ENCODE measurements around the gene RXRA. TPM values are rescaled to one million over a fixed set of nuclear protein-coding genes. Genes with fewer than 3 reads are reported as not detected.
A peak's percentile ranks its signal among the peaks of the same experiment; 100 is the strongest.

Gene RXRA
- total and polyA plus RNA-seq, 2 donors (not counting 1 experiment from before 2014, with no cell fraction given), result 2.6 to 6.8 TPM

DNA sequence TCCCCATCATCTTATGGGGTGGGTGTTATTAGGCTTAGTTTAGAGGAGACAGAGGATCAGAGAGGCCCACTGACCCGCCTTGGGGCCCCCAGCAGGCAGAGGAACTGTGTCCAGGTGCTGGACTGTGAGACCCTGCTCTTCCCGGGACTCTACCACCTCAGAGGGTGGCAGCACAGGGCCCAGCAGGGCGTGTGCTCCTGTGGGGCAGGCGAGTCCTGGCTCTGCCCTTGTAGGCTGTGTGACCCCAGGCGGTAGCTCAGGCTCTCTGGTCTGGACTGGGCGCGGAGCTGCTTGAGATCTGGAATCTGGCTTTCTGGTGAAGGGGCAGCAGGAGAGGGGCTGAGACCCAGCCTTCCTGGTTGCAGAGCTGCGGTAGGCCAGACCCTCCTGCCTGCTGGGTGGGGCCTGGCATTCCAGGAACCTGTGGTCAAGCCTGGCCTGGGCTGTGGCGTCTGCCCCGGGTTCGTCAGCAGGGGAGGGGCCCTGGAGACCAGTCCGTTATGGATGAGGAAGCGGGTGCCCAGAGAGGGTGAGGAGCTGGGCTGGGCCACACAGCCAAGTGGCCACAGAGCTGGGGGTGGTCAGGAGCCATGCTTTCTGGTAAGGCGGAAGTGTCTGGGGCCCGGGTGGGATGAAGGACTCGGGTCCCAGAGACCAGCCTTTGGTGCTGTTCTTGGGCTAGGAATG is 46.5 kb downstream of the RXRA start:
- WGBS (ENCODE audit: insufficient coverage), result 80% methylated on average over 13 of the region's 16 CpGs
- no peaks in the 10 kb centered on the region for H3K27me3 Mint-ChIP-seq
- CTCF ChIA-PET, result no interaction called here

DNA sequence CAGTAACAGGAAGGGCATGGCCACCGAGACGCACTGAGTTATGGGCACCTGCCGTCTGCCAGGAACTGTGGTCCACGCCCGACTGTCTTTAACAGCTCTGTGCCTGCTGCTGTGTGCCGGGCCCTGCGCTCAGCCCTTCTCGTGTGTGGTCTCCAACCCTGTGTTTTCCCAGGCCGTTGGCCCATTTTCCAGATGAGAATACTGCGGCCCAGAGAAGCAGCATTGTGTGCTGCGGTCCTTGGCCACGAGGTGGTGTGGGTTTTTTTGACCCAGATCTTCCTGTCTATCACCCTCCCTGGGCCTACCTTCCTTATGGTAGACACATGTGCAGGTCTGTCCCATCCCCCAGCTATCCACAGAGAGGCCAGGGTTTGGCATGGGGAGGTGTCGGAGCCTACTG is 47.0 kb downstream of the RXRA start:
- Histone ChIP-seq H3K27ac (ENCODE audit: low read length in 2 of 2) (no peak overlapping the region), H4K20me1 (ENCODE audit: control insufficient read depth, insufficient read depth, low read length, poor library complexity, severe bottlenecking) (peaks cover 14% of the 10 kb centered on the region), H3K79me2 (ENCODE audit: control insufficient read depth, insufficient read depth, low read length) (peaks cover 9% of the 10 kb centered on the region), H3K27me3 (replicated peaks in 1 of 4; ENCODE audit: control extremely low read depth in 1 of 4, control insufficient read depth in 3 of 4, insufficient read depth in 4 of 4, low read length in 3 of 4) (no peaks in the 10 kb centered on the region), H3K9ac (ENCODE audit: low read length) (no peak overlapping the region), H3K9me3 (ENCODE audit: control extremely low read depth in 1 of 3, control insufficient read depth in 2 of 3, insufficient read depth in 1 of 3, low read length in 2 of 3) (no peaks in the 10 kb centered on the region), H3K4me2 (replicated peaks; ENCODE audit: low read depth, low read length, poor library complexity, severe bottlenecking) (no peak overlapping the region), H2AFZ (ENCODE audit: insufficient read depth, low read depth, low read length, poor library complexity, severe bottlenecking) (no peak overlapping the region), H3K36me3 (replicated peaks in 1 of 2; ENCODE audit: control extremely low read depth in 1 of 2, control insufficient read depth in 1 of 2, extremely low read depth in 1 of 2, insufficient read depth in 2 of 2, low read length in 1 of 2) (no peaks in the 10 kb centered on the region), H3K4me3 (ENCODE audit: control extremely low read depth in 1 of 5, extremely low read depth in 1 of 5, insufficient read depth in 1 of 5, low read depth in 2 of 5, low read length in 4 of 5) (no peak overlapping the region), H3K4me1 (ENCODE audit: control insufficient read depth in 2 of 2, insufficient read depth in 2 of 2, low read length in 2 of 2) (peaks cover 0 to 13% of the 10 kb centered on the region in 2 donors)
- CTCF ChIA-PET, result no interaction called here
- Mint-ChIP-seq H3K27ac (no peak overlapping the region), H3K4me3 (no peak overlapping the region), H3K4me1 (peaks cover 9% of the 10 kb centered on the region), H3K27me3 (no peaks in the 10 kb centered on the region), H3K9me3 (ENCODE audit: insufficient read depth) (no peaks in the 10 kb centered on the region)
- POLR2A ChIA-PET, result no interaction called here
- 92% methylated on average over 9 of the region's 13 CpGs for WGBS (ENCODE audit: insufficient coverage)
- ATAC-seq (ENCODE audit: low read depth) (no peak), DNase-seq (peak; percentile 29)
- intact Hi-C loops (cut with micrococcal nuclease), result no loop called here
- TF ChIP-seq EZH2 (IDR thresholded peaks at IDR 0.05; ENCODE audit: borderline replicate concordance, insufficient read depth, low read depth, low read length, poor library complexity, severe bottlenecking), result no peak
- TF ChIP-seq, protein P1, sequence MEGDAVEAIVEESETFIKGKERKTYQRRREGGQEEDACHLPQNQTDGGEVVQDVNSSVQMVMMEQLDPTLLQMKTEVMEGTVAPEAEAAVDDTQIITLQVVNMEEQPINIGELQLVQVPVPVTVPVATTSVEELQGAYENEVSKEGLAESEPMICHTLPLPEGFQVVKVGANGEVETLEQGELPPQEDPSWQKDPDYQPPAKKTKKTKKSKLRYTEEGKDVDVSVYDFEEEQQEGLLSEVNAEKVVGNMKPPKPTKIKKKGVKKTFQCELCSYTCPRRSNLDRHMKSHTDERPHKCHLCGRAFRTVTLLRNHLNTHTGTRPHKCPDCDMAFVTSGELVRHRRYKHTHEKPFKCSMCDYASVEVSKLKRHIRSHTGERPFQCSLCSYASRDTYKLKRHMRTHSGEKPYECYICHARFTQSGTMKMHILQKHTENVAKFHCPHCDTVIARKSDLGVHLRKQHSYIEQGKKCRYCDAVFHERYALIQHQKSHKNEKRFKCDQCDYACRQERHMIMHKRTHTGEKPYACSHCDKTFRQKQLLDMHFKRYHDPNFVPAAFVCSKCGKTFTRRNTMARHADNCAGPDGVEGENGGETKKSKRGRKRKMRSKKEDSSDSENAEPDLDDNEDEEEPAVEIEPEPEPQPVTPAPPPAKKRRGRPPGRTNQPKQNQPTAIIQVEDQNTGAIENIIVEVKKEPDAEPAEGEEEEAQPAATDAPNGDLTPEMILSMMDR (IDR thresholded peaks at IDR 0.05), result no peak

More for the DNA sequence above, 46.5 kb downstream of the RXRA start:
- H3K27ac Mint-ChIP-seq, result no peak overlapping the region
- no peaks in the 10 kb centered on the region for H3K9me3 Mint-ChIP-seq (ENCODE audit: insufficient read depth)
- Histone ChIP-seq H3K9ac (ENCODE audit: low read length) (no peak overlapping the region), H2AFZ (ENCODE audit: insufficient read depth, low read depth, low read length, poor library complexity, severe bottlenecking) (no peak overlapping the region), H3K27me3 (replicated peaks in 1 of 4; ENCODE audit: control extremely low read depth in 1 of 4, control insufficient read depth in 3 of 4, insufficient read depth in 4 of 4, low read length in 3 of 4) (no peaks in the 10 kb centered on the region), H4K20me1 (ENCODE audit: control insufficient read depth, insufficient read depth, low read length, poor library complexity, severe bottlenecking) (peaks cover 8% of the 10 kb centered on the region), H3K9me3 (ENCODE audit: control extremely low read depth in 1 of 3, control insufficient read depth in 2 of 3, insufficient read depth in 1 of 3, low read length in 2 of 3) (no peaks in the 10 kb centered on the region), H3K4me2 (replicated peaks; ENCODE audit: low read depth, low read length, poor library complexity, severe bottlenecking) (no peak overlapping the region), H3K4me3 (ENCODE audit: control extremely low read depth in 1 of 5, extremely low read depth in 1 of 5, insufficient read depth in 1 of 5, low read depth in 2 of 5, low read length in 4 of 5) (no peak overlapping the region), H3K27ac (ENCODE audit: low read length in 2 of 2) (no peak overlapping the region), H3K4me1 (ENCODE audit: control insufficient read depth in 2 of 2, insufficient read depth in 2 of 2, low read length in 2 of 2) (peaks cover 0 to 13% of the 10 kb centered on the region in 2 donors), H3K36me3 (replicated peaks in 1 of 2; ENCODE audit: control extremely low read depth in 1 of 2, control insufficient read depth in 1 of 2, extremely low read depth in 1 of 2, insufficient read depth in 2 of 2, low read length in 1 of 2) (no peaks in the 10 kb centered on the region), H3K79me2 (ENCODE audit: control insufficient read depth, insufficient read depth, low read length) (peaks cover 9% of the 10 kb centered on the region)
- ATAC-seq (ENCODE audit: low read depth) (no peak), DNase-seq (no peak)
- intact Hi-C loops (cut with micrococcal nuclease), result no loop called here
- POLR2A ChIA-PET, result no interaction called here
- H3K4me3 Mint-ChIP-seq, result no peak overlapping the region
- H3K4me1 Mint-ChIP-seq, result peaks cover 9% of the 10 kb centered on the region
- TF ChIP-seq, protein P1 (IDR thresholded peaks at IDR 0.05), result no peak
- TF ChIP-seq EZH2 (IDR thresholded peaks at IDR 0.05; ENCODE audit: borderline replicate concordance, insufficient read depth, low read depth, low read length, poor library complexity, severe bottlenecking), result no peak
